HEK293 (cell line): ENCODE data around the gene S100A12.

ENCODE experiments used
- TF ChIP-seq, protein P1 (sequence below): fragments of 450-650 bp; formaldehyde crosslinking; optimal IDR thresholded peaks from 2 replicates; pipeline ENCODE3; 2016; ENCODE audit warnings: missing biosample characterization, mild to moderate bottlenecking, missing genetic modification characterization
- TF ChIP-seq, protein P2 (sequence below): fragments of 450-650 bp; formaldehyde crosslinking; conservative IDR thresholded peaks from 2 replicates; pipeline ENCODE4 v1.5.1; 2016; ENCODE audit warnings: low read depth, missing biosample characterization, missing genetic modification characterization

DNA sequence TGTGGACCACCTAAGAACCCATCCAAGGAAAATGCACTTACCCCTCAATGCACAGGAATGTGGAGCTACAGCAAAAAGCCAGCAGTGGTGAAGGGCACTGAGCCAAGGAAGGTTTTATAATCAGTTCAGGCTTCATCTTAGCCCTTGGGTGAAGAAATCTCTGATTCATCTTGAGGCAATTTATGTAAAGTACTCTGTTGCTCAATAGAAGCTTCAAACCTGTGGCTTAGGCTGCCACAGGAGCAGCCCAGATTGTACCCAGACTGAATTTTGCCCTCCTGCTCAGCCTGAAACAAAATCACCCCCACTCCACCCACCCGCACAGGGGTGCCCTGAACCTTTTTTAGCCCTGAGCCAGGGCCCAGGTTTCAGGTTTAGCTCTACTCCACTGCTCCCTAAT is at the start of gene S100A12:
- TF ChIP-seq, protein P1, sequence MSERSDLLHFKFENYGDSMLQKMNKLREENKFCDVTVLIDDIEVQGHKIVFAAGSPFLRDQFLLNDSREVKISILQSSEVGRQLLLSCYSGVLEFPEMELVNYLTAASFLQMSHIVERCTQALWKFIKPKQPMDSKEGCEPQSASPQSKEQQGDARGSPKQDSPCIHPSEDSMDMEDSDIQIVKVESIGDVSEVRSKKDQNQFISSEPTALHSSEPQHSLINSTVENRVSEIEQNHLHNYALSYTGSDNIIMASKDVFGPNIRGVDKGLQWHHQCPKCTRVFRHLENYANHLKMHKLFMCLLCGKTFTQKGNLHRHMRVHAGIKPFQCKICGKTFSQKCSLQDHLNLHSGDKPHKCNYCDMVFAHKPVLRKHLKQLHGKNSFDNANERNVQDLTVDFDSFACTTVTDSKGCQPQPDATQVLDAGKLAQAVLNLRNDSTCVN: no peak
- TF ChIP-seq, protein P2, sequence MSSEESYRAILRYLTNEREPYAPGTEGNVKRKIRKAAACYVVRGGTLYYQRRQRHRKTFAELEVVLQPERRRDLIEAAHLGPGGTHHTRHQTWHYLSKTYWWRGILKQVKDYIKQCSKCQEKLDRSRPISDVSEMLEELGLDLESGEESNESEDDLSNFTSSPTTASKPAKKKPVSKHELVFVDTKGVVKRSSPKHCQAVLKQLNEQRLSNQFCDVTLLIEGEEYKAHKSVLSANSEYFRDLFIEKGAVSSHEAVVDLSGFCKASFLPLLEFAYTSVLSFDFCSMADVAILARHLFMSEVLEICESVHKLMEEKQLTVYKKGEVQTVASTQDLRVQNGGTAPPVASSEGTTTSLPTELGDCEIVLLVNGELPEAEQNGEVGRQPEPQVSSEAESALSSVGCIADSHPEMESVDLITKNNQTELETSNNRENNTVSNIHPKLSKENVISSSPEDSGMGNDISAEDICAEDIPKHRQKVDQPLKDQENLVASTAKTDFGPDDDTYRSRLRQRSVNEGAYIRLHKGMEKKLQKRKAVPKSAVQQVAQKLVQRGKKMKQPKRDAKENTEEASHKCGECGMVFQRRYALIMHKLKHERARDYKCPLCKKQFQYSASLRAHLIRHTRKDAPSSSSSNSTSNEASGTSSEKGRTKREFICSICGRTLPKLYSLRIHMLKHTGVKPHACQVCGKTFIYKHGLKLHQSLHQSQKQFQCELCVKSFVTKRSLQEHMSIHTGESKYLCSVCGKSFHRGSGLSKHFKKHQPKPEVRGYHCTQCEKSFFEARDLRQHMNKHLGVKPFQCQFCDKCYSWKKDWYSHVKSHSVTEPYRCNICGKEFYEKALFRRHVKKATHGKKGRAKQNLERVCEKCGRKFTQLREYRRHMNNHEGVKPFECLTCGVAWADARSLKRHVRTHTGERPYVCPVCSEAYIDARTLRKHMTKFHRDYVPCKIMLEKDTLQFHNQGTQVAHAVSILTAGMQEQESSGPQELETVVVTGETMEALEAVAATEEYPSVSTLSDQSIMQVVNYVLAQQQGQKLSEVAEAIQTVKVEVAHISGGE (tag by site-specific recombination): no peak
